PC-9 (cell line): ENCODE measurements around the gene SOD3. TPM values are rescaled to one million over a fixed set of nuclear protein-coding genes. Genes with fewer than 3 reads are reported as not detected.

Experiments
- Bru-seq: library from RNA; stranded (reverse); fragments of 400-500 nt; gene quantifications from one replicate; lab custom pipeline; 2021; lab: Mats Ljungman, UMichigan
- BruChase-seq, 2 experiments: library from RNA; stranded (reverse); fragments of 400-500 nt; gene quantifications; one replicate each; lab custom pipeline; 2021; lab: Mats Ljungman, UMichigan
- BruUV-seq: library from RNA; stranded (reverse); fragments of 400-500 nt; replicated peaks from 2 replicates; lab custom pipeline; 2021; lab: Mats Ljungman, UMichigan
- CTCF ChIA-PET: fragments of 300-600 bp; sonication (Branson Sonifier 250); formaldehyde crosslinking; loops from one replicate; lab custom pipeline; 2022; ENCODE audit warnings: antibody characterized with exemption; lab: Charles Lee
- POLR2A ChIA-PET: fragments of 300-600 bp; sonication (Branson Sonifier 250); formaldehyde crosslinking; loops from one replicate; lab custom pipeline; 2022; ENCODE audit warnings: antibody characterized with exemption; ENCODE audit not compliant: unreplicated experiment; lab: Charles Lee
- DNase-seq, 2 experiments: peaks; one replicate each; pipeline versions ENCODE4 v3.0.0 to v3.0.0-alpha.2; 2015 to 2022; ENCODE audit warnings: mixed read lengths in 1 of 2
- H2AFZ ChIP-seq: fragments of 200-600 bp; sonication (generic); 2 replicates; pipeline ENCODE4 v1.8.1; 2017; ENCODE audit warnings: antibody characterized with exemption
- H3F3A ChIP-seq: fragments of 200-600 bp; sonication (generic); 2 replicates; pipeline ENCODE4 v1.8.1; 2017; ENCODE audit warnings: antibody characterized with exemption, mild to moderate bottlenecking, low read depth; ENCODE audit not compliant: insufficient read depth
- H3K27ac ChIP-seq: fragments of 200-600 bp; sonication (generic); 2 replicates; pipeline ENCODE4 v1.6.1; 2016; ENCODE audit warnings: mixed run types
- H3K27me3 ChIP-seq: fragments of 200-600 bp; sonication (generic); 2 replicates; pipeline ENCODE4 v1.6.1; 2016; ENCODE audit warnings: low read depth, mixed run types; ENCODE audit not compliant: insufficient read depth
- H3K36me3 ChIP-seq: fragments of 200-600 bp; sonication (generic); 2 replicates; pipeline ENCODE4 v1.6.1; 2016; ENCODE audit warnings: low read depth, mixed run types
- H3K4me1 ChIP-seq: fragments of 200-600 bp; sonication (generic); replicated peaks from 2 replicates; pipeline ENCODE4 v1.6.1; 2016; ENCODE audit warnings: mixed run types; ENCODE audit not compliant: insufficient read depth
- H3K4me2 ChIP-seq: fragments of 200-600 bp; sonication (generic); 2 replicates; pipeline ENCODE4 v1.6.1; 2017; ENCODE audit warnings: mixed run types
- H3K4me3 ChIP-seq: fragments of 200-600 bp; sonication (generic); 2 replicates; pipeline ENCODE4 v1.6.1; 2016; ENCODE audit warnings: mixed run types
- H3K79me2 ChIP-seq: fragments of 200-600 bp; sonication (generic); 2 replicates; pipeline ENCODE4 v1.6.1; 2017; ENCODE audit warnings: low read depth, mixed run types
- H3K9me2 ChIP-seq: fragments of 200-600 bp; sonication (generic); 2 replicates; pipeline ENCODE4 v1.8.1; 2017; ENCODE audit warnings: mild to moderate bottlenecking; ENCODE audit not compliant: insufficient read depth
- H3K9me3 ChIP-seq: fragments of 200-600 bp; sonication (generic); 2 replicates; pipeline ENCODE4 v1.8.1; 2016; ENCODE audit warnings: low read depth; ENCODE audit not compliant: insufficient read depth
- H4K20me1 ChIP-seq: fragments of 200-600 bp; sonication (generic); 2 replicates; pipeline ENCODE4 v1.8.1; 2017; ENCODE audit not compliant: insufficient read depth
- CTCF ChIP-seq: fragments of 200-600 bp; sonication (generic); conservative IDR thresholded peaks from 2 replicates; pipeline ENCODE4 v1.6.1; 2017; ENCODE audit warnings: mixed run types, antibody characterized with exemption, mild to moderate bottlenecking, moderate library complexity
- EZH2 ChIP-seq: fragments of 200-600 bp; sonication (generic); IDR thresholded peaks from 2 replicates; pipeline ENCODE4 v1.8.0; 2017; ENCODE audit warnings: antibody characterized with exemption, low read depth
- intact Hi-C: fragments of 100-400 bp; cut with micrococcal nuclease; formaldehyde crosslinking; loops from one replicate; pipeline ENCODE4 v1.10.0; 2022; ENCODE audit not compliant: unreplicated experiment
- long read RNA-seq: library from polyadenylated mRNA; stranded (forward); transcript quantifications from one replicate; pipeline ENCODE4 v2.0.0, GENCODE V29; 2022
- total RNA-seq: library from RNA; stranded (reverse); gene quantifications from 2 replicates; pipeline ENCODE4 v1.2.3, GENCODE V29; 2021

SOD3 gene
- 6.3 and 7.6 TPM in 2 replicates for total RNA-seq
- percentile 34 among the genes with signal in this experiment for Bru-seq, nascent RNA
- BruChase-seq, experiment 1, labeled RNA remaining after a 2-hour chase = percentile 33 among the genes with signal in this experiment
- percentile 38 among the genes with signal in this experiment for BruChase-seq, experiment 2, labeled RNA remaining after a 6-hour chase
- long read RNA-seq, transcript SOD3-201 (2 exons, 1,526 nt) = major isoform, 26 of 29 reads
- long read RNA-seq, partial matches to known transcripts = 1 of 29 reads
- long read RNA-seq, other reads (novel, unspliced or antisense) = 2 of 29 reads

- intact Hi-C loops = loop anchor here (5.0 to 10.0 kb wide), 3 partner anchors 120 to 320 kb away; partner anchors contain the start of genes CCDC149 and DHX15
- TF ChIP-seq CTCF = no peak
- no peak for TF ChIP-seq EZH2
- Histone ChIP-seq H3K27me3 (no peaks in the 10 kb centered on the region), H3F3A (no peaks in the 10 kb centered on the region; the same call in 1 of the 2 replicates), H2AFZ (peak within 1 kb of the TSS; percentile 61; the same call in 1 of the 2 replicates), H3K36me3 (no peaks in the 10 kb centered on the region), H3K4me2 (peak within 1 kb of the TSS; percentile 74), H4K20me1 (no peaks in the 10 kb centered on the region), H3K27ac (peak within 1 kb of the TSS; percentile 25; the same call in 1 of the 2 replicates), H3K9me2 (no peaks in the 10 kb centered on the region), H3K9me3 (no peaks in the 10 kb centered on the region), H3K4me3 (peak within 1 kb of the TSS; percentile 34; the same call in 1 of the 2 replicates), H3K79me2 (no peaks in the 10 kb centered on the region), H3K4me1 (peaks cover 12% of the 10 kb centered on the region)
- POLR2A ChIA-PET = interaction anchor here (0.6 kb wide), 1 partner anchor 518 kb away, joined by 20 read pairs; no protein-coding TSS in a partner anchor
- CTCF ChIA-PET = interaction anchor here (0.6 kb wide), 1 partner anchor 137 kb away, joined by 5 read pairs; no protein-coding TSS in a partner anchor
- BruUV-seq = no TSS peak
- DNase-seq = peak; percentile 78 to 86
These were observed at the start of gene SOD3 for GRCh38 chr4:24794916-24795665. Gene SOD3 (plus strand): TSS chr4:24795573. CDS start chr4:24799522, 3,949 bp downstream.

- Histone ChIP-seq H4K20me1 (no peaks in the 10 kb centered on the region), H3K9me3 (peaks cover 7% of the 10 kb centered on the region), H3K27me3 (no peaks in the 10 kb centered on the region), H3K27ac (no peak overlapping the region), H3K9me2 (no peaks in the 10 kb centered on the region), H3K36me3 (no peaks in the 10 kb centered on the region), H3K79me2 (no peaks in the 10 kb centered on the region), H3K4me2 (no peak overlapping the region), H3F3A (no peaks in the 10 kb centered on the region), H3K4me3 (no peak overlapping the region), H3K4me1 (peaks cover under 1% of the 10 kb centered on the region), H2AFZ (no peak overlapping the region)
- intact Hi-C loops = no loop called here
- ChIA-PET POLR2A (no interaction called here), CTCF (no interaction called here)
- no TSS peak for BruUV-seq
- TF ChIP-seq CTCF (no peak), EZH2 (no peak)
- no peak for DNase-seq
These were observed 48.0 kb upstream of the SOD3 start for GRCh38 chr4:24747234-24747975.

GRCh38 chr4:24748023-24748422 lies 47.4 kb upstream of the SOD3 start:
- H3K79me2 ChIP-seq = no peaks in the 10 kb centered on the region
- H3K4me1 ChIP-seq = peaks cover 7% of the 10 kb centered on the region
- no peak overlapping the region for H3K4me3 ChIP-seq
- H3K9me2 ChIP-seq = no peaks in the 10 kb centered on the region
- no peaks in the 10 kb centered on the region for H3K36me3 ChIP-seq
- H4K20me1 ChIP-seq = no peaks in the 10 kb centered on the region
- peaks cover 6% of the 10 kb centered on the region for H3F3A ChIP-seq
- no peak for DNase-seq
- CTCF ChIA-PET = no interaction called here
- intact Hi-C loops = no loop called here
- H2AFZ ChIP-seq = no peak overlapping the region
- POLR2A ChIA-PET = no interaction called here
- no TSS peak for BruUV-seq
- no peak overlapping the region for H3K4me2 ChIP-seq
- TF ChIP-seq CTCF = no peak
- TF ChIP-seq EZH2 = no peak
- no peaks in the 10 kb centered on the region for H3K27me3 ChIP-seq
- no peak overlapping the region for H3K27ac ChIP-seq
- peaks cover 7% of the 10 kb centered on the region for H3K9me3 ChIP-seq
